HTERT RPE-1 (cell line): ENCODE measurements around the gene ANKS4B.
"Not testable (repeated sequence)": the region's sequence is repeated elsewhere in the genome, so short reads cannot be mapped to it uniquely, and the experiment has no call there.

ENCODE experiments used
- in situ Hi-C: fragments of 300-500 bp; cut with MboI; formaldehyde crosslinking; loops from 4 replicates; pipeline ENCODE4 v1.14.3; 2020; ENCODE audit warnings: low sequenced_read_pairs

ANKS4B gene

GRCh38 chr16:21260870-21261791 is 27.6 kb downstream of the ANKS4B start:
- in situ Hi-C loops: no loop called here

- in situ Hi-C loops: no loop called here
Observed at GRCh38 chr16:21262779-21263639, 29.5 kb downstream of the ANKS4B start.

- in situ Hi-C loops: no loop called here
Observed at GRCh38 chr16:21263640-21264570, 30.4 kb downstream of the ANKS4B start.

GRCh38 chr16:21264571-21265036 is 31.1 kb downstream of the ANKS4B start:
- in situ Hi-C loops: no loop called here

- in situ Hi-C loops: no loop called here
Observed at GRCh38 chr16:21265104-21265837, 31.8 kb downstream of the ANKS4B start.

GRCh38 chr16:21267298-21267697 is 33.8 kb downstream of the ANKS4B start:
- in situ Hi-C loops: no loop called here

- in situ Hi-C loops: no loop called here
Observed at GRCh38 chr16:21268236-21268635, 34.7 kb downstream of the ANKS4B start.

- in situ Hi-C loops: no loop called here
Observed at GRCh38 chr16:21272253-21272652, 38.8 kb downstream of the ANKS4B start.

- in situ Hi-C loops: not testable (repeated sequence)
Observed at GRCh38 chr16:21272763-21273162, 39.3 kb downstream of the ANKS4B start.

- in situ Hi-C loops: no loop called here
Observed at GRCh38 chr16:21274172-21274726, 40.8 kb downstream of the ANKS4B start.

- in situ Hi-C loops: no loop called here
Observed at GRCh38 chr16:21275529-21275928, 42.0 kb downstream of the ANKS4B start.

- in situ Hi-C loops: no loop called here
Observed at GRCh38 chr16:21276090-21276489, 42.6 kb downstream of the ANKS4B start.

- in situ Hi-C loops: no loop called here
Observed at GRCh38 chr16:21277045-21277926, 43.8 kb downstream of the ANKS4B start.

GRCh38 chr16:21277927-21278706 is 44.6 kb downstream of the ANKS4B start, which contains the start of gene CRYM:
Gene CRYM, minus strand, starts transcription at chr16:21278290. Its CDS starts 39 bp downstream, at chr16:21278251.
- in situ Hi-C loops: no loop called here

GRCh38 chr16:21279501-21279900 is 46.0 kb downstream of the ANKS4B start:
- in situ Hi-C loops: no loop called here

GRCh38 chr16:21281698-21282389 is 48.3 kb downstream of the ANKS4B start:
- in situ Hi-C loops: no loop called here
